Glutamatergic neuron (in vitro differentiated cells): ENCODE results near the gene SPEG. TPM values are rescaled to one million over a fixed set of nuclear protein-coding genes. Genes with fewer than 3 reads are reported as not detected.

ENCODE experiments used
- DNase-seq: peaks from one replicate; pipeline ENCODE4 v3.0.0; 2022
- H3K27ac Mint-ChIP-seq: one replicate; pipeline ENCODE4 v1.8.0; 2020; ENCODE audit warnings: mild to moderate bottlenecking, mixed read lengths, inconsistent platforms; ENCODE audit not compliant: unreplicated experiment
- H3K27me3 Mint-ChIP-seq: one replicate; pipeline ENCODE4 v1.8.0; 2020; ENCODE audit warnings: mild to moderate bottlenecking, moderate library complexity, mixed read lengths, inconsistent platforms; ENCODE audit not compliant: unreplicated experiment
- H3K36me3 Mint-ChIP-seq: one replicate; pipeline ENCODE4 v1.8.0; 2020; ENCODE audit warnings: mild to moderate bottlenecking, mixed read lengths, inconsistent platforms; ENCODE audit not compliant: unreplicated experiment
- H3K4me1 Mint-ChIP-seq: one replicate; pipeline ENCODE4 v1.8.0; 2020; ENCODE audit warnings: mild to moderate bottlenecking, low read depth, mixed read lengths, inconsistent platforms; ENCODE audit not compliant: unreplicated experiment
- H3K4me3 Mint-ChIP-seq: one replicate; pipeline ENCODE4 v1.8.0; 2020; ENCODE audit warnings: mild to moderate bottlenecking, mixed read lengths, inconsistent platforms; ENCODE audit not compliant: unreplicated experiment
- H3K9me3 Mint-ChIP-seq: one replicate; pipeline ENCODE4 v1.8.0; 2020; ENCODE audit warnings: mild to moderate bottlenecking, moderate library complexity, mixed read lengths, inconsistent platforms; ENCODE audit not compliant: unreplicated experiment
- CTCF ChIP-seq: fragments of 200-600 bp; sonication (generic); IDR thresholded peaks from one replicate; pipeline ENCODE4 v1.5.0; 2021; ENCODE audit not compliant: partially characterized antibody, unreplicated experiment
- total RNA-seq: library from RNA; stranded (reverse); fragmentation: NEBNext Ultra II Directional; extraction: Animal tissue kit (Norgen Biotek cat#: 25700); gene quantifications from one replicate; pipeline ENCODE4 v1.2.1, GENCODE V29; 2021; ENCODE audit not compliant: unreplicated experiment

The SPEG gene
- total RNA-seq, 1 donor from 2014 or later: 92.9 TPM

GRCh38 chr2:219423652-219424377, 10.8 kb upstream of the SPEG start:
- no peak for DNase-seq
- peaks cover 7% of the 10 kb centered on the region for H3K27me3 Mint-ChIP-seq
- peaks cover 3% of the 10 kb centered on the region for H3K9me3 Mint-ChIP-seq
- no peak for TF ChIP-seq CTCF
- H3K36me3 Mint-ChIP-seq: no peaks in the 10 kb centered on the region
- H3K4me3 Mint-ChIP-seq: no peak overlapping the region
- no peak overlapping the region for H3K27ac Mint-ChIP-seq
- no peaks in the 10 kb centered on the region for H3K4me1 Mint-ChIP-seq

- Mint-ChIP-seq H3K27me3 (peaks cover 5% of the 10 kb centered on the region), H3K27ac (no peak overlapping the region), H3K9me3 (peaks cover 5% of the 10 kb centered on the region), H3K4me1 (peaks cover 6% of the 10 kb centered on the region), H3K36me3 (no peaks in the 10 kb centered on the region), H3K4me3 (no peak overlapping the region)
- no peak for TF ChIP-seq CTCF
- DNase-seq: no peak
Measured at GRCh38 chr2:219425238-219426067, 9.2 kb upstream of the SPEG start.

GRCh38 chr2:219426068-219426443, 8.6 kb upstream of the SPEG start:
- no peak overlapping the region for H3K27ac Mint-ChIP-seq
- no peak for DNase-seq

DNA sequence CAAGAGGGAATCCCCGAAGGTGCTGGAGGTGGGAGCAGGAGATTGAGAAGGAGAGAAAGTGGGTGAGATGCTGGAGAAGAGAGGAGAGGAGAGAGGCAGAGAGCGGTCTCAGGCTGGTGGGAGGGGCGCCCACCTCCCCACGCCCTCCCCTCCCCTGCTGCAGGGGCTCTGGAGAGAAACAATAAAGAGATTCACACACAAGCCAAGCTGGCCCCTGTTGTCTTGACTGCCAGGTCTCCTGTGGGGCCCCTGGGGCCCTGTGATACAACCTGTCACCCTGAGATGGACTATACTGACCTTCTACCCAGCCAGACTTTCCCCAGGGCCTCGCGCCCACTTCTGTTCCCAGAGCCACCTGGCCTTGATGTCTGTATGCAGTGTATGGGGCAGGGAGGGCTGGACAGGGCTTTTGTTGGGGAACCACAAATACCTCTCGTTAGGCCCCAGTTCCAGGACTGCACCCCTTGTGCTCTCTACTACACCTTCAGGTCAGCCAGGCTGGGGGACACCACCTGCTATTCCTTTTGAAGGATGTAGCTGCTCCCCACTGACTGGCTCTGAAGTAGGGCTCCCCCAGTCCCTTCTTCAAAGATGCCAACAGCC, 8.0 kb upstream of the SPEG start:
- no peak overlapping the region for H3K27ac Mint-ChIP-seq
- H3K27me3 Mint-ChIP-seq: peaks cover 9% of the 10 kb centered on the region
- peaks cover 8% of the 10 kb centered on the region for H3K9me3 Mint-ChIP-seq
- no peak overlapping the region for H3K4me3 Mint-ChIP-seq
- no peak for TF ChIP-seq CTCF
- peaks cover 12% of the 10 kb centered on the region for H3K4me1 Mint-ChIP-seq
- no peak for DNase-seq
- H3K36me3 Mint-ChIP-seq: no peaks in the 10 kb centered on the region

More at GRCh38 chr2:219426068-219426443, 8.6 kb upstream of the SPEG start:
- peaks cover 5% of the 10 kb centered on the region for H3K9me3 Mint-ChIP-seq
- H3K4me3 Mint-ChIP-seq: no peak overlapping the region
- H3K27me3 Mint-ChIP-seq: peaks cover 5% of the 10 kb centered on the region
- no peak for TF ChIP-seq CTCF
- H3K4me1 Mint-ChIP-seq: peaks cover 7% of the 10 kb centered on the region
- no peaks in the 10 kb centered on the region for H3K36me3 Mint-ChIP-seq
